NCI-H345 treated with DMSO at 0.1 percent for 48 hours (cell line): ENCODE measurements around the gene SPATA2.

Experiments used
- DNase-seq: peaks from one replicate; lab custom pipeline; 2025; ENCODE audit not compliant: unreplicated experiment; lab: John Stamatoyannopoulos, UW

SPATA2 gene

DNA sequence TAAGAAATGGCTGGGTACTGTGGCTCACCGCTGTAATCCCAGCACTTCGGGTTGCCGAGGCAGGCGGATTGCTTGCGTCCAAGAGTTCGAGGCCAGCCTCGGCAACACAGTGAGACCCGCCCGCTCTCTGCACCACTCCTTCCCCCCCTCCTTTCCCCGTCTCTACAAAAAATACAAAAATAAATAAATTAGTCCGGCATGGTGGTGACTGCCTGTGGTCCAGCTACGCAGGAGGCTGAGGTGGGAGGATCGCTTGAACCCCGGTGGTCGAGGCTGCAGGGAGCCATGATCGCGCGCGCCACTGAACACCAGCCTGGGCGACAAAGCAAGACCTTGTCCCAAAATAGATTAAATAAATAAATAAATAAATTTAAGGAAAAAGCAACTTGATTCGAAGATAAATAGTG, 20.4 kb upstream of the SPATA2 start:
- no peak for DNase-seq

DNA sequence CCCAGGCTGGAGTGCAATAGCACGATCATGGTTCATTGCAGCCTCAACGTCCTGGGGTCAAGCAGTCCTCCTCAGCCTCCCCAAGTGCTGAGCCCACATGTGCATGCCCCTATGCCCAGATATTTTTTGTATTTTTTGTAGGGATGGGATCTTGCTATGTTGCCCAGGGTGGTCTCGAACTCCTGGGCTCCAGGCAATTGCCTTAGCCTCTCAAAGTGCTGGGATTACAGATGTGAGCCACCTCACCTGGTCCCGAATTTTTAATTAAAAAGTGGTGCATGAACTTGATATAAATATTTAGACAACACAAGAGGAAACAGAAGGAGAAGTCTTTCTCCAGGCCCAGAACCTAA, 13.8 kb upstream of the SPATA2 start:
- no peak for DNase-seq

DNA sequence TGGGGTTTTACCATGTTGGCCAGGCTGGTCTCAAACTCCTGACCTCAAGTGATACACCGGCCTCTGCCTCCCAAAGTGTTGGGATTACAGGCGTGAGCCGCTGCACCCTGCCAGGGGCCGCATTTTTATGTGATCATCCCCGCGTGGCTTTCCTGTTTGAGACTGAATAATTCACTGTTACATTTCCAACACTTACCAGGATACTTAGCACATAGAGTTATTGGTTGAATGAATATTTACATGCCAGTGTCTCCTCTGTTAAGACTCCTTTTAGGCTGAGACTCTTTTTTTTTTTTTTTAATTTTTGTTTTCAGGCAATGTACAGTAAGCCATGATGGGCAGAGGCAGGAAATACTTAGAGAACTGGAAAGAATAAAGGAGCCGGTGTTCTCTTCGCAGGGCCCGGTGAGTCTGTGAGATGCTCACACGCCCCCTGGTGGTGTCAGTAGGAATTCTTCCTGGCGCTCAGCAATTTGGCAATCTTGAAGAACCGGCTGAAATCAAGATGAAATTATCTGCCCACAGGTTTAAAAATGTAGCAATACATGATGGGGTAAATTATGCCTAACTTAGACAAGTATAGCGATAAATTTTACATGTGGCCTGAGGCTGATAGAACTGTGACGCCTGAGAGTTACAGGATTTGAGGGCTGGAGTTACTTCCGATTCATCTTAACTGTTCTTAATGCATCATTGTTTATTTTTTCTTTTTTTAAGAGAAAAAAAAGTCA, 13.2 kb upstream of the SPATA2 start:
- peak; percentile 78 for DNase-seq

DNA sequence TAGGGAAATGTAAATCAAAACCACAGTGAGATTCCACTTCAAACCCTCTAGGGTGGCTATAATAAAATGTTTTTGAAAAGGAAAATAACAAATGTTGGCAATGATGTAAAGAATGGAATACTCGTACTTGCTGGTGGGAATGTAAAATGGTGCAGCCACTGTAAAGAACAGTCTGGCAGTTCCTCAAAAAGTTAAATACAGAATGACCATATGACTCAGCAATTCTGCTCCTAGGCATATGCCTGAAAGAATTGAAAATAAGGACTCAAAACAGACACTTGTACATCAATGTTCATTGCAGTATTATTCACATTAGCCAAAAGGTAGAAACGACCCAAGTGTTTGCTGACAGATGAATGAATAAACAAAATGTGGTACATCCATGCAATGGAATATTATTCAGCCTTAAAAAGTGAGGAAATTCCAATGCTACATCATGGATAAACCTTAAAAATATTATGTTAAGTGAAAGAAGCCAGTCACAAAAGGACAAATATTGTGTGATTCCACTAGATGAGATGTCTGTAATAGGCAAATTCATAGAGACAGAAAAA, 10.6 kb upstream of the SPATA2 start:
- DNase-seq: no peak

DNA sequence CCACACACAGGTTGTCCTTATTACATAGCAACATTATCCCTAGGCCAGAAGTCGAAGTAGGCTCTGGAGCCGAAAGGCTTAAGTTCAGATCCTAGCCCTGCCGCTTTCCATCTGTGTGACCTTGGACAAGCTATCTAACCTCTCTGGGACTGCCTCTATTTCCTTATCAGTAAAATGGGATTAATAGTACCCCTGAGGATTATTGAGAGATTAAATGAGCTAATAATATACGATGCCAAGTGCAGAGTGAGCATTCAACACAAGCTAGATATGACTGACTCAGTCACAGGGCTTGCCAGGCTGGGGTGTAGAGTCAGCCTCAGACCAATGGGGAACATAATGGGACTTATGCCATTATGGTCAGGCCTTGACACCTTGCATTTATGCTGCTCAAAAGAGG, 8.9 kb upstream of the SPATA2 start:
- no peak for DNase-seq

DNA sequence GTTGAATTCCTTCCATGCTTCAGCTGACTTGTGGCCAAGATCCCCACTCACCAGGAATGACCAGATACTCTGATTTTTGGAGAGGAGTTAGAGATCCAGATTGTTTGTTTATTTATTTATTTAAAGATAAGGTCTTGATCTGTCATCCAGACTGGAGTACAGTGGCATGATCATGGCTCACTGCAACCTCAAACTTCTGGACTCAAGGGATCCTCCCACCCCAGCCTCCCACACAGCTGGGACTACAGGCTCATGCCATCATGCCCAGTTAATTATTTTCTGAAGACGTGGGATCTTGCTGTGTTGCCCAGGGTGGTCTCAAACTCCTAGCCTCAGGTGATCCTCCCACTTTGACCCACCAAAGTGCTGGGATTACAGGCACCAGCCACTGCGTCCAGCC, 4.1 kb upstream of the SPATA2 start:
- no peak for DNase-seq

DNA sequence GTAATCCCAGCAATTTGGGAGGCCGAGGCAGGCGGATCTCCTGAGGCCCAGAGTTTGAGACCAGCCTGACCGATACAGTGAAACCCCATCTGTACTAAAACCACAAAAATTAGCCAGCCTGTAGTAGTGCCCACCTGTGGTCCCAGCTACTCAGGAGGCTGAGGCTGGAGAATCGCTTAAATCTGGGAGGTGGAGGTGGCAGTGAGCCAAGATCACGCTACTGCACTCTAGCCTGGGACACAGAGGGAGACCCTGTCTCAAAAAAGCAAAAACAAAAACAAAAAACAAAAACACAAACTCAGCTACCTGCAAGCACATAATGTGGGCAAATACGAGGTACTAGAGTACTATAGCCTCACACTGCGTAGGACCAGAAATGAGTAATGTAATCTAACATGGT, 3.7 kb upstream of the SPATA2 start:
- DNase-seq: no peak

DNA sequence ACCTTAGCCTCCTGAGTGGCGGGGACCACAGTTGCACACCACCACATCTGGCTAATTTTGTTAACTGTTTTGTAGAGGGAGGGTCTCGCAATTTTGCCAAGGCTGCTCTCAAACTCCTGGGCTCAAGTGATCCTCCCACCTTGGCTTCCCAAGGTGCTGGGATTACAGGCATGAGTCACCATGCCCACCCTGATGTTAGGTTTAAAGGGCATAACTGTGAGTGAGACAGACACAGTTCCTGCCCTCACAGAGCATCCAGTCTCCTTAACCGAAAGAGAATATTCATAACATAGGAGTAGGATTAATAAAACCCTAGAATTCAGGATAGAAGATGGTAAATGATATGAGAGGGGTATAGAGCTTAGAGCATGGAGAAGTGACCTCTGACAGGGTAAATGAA, 3.1 kb upstream of the SPATA2 start:
- DNase-seq: no peak

DNA sequence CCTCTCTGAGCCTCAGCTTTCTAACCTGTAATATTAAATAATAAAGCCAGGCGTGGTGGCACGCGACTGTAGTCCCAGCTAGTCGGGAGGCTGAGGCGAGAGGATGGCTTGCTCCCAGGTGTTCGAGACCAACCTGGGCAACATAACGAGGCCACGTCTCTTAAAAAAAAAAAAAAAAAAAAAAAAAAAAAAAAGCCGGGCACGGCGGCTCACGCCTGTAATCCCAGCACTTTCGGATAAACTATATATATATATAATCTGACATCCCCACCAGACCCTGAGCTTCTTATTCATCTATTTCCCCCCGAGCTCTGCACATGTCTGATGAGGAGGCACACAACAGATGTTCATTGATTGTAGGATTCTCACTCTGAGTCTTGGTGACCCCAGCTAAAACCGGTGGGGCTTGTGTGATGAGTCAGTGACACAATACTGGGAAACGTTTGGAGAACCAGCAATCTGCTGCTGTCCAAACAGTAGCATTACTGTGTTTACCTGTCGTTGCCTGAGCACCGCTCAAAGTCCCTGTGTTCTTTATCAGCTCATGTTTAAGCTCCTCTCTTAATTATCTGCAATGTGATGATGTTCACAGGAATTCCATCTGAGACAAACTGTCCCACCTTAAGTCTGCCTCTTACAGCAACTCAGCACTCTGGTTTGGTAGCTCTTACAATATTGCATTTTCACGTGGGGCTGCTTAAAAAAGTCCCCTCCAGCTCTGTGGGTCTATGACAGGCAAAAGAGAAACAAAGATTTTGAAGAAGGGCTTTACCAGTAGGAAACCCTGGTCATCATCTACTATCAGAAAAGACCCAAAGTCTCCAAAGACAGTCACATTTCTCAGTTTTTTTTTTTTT, 1.0 kb upstream of the SPATA2 start:
- peak; percentile 45 for DNase-seq

DNA sequence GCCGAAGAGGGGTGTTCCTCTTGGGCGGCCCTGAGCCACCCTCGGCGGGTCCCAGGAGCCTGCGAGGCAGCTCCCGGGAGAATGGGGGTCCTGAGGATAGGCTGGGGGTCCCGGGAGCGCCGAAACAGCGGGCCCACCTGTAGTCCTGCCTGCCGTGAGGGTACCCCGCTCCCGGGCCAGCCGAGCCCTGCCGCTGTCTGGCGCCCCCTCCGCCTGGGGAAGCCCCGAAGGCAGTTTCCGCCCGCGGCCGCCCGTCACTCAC, 280 bp downstream of the SPATA2 start:
- DNase-seq: no peak

DNA sequence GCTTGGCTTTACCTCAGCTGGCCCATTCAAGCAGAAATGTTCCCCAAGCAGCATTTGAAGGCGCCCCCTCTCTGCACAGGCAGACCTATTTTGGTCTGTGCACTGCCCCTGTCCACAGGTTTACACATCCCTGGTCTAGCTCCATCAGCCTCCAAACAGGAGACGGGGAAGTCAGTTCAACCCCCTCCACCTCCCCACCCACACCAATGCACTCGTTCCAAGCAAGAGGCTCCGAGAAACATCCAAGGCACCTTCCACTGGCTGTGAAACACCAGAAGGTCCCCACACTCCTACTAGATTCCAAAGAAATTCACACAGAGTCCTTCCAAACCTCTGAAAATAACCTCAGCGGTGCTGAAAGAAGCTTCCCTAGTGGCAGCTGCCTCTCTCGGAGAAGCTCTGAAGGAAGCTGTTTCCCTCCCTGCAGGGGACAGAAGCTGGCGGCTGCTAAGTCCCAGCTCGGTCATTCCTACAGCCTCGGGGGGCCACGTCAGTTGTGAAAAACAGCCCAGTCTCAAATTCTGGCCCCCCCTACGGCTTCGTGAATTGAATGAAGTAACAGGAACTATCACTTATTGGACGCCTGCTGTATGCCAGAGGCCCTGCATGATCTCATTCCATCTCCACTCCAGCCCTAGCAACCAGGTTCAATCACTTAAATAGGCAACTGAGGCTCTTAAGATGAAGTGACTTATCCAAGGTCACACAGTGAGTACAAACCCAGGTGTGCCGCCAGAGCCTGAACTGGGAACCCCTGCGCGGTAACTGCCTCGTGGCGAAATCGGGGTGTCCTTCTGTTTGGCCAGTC, 815 bp downstream of the SPATA2 start:
- DNase-seq: no peak

DNA sequence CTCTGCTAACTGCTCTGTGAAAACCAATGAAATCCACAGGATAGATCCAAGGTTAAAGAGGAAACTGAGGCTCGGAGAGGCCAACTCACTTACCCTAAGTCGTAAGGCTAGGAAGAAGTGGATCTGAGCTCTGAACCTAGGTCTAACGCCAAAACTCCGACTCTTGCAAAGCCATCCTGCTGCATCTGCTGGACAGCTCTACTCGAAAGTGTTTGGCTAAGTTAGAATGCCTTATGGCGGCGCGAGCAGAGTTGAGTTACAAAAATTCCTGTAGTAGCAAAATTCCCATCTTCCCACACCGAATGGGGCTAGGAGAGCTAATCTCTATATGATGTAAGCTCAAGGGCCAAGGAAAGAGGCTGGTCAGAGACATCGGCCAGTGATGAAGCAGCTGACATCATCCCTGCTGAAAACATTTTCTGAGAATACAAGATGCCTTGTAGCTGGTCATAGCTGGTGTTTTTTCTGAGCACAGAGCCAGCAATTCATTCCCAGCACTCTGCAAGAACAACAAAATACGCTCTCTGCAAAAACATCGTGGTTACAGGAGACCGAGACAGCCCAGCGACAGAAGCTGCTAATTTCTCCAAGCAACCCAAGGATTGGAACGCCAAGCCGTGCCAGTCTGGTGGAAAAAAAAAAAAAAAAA, 1.8 kb downstream of the SPATA2 start:
- DNase-seq: no peak

DNA sequence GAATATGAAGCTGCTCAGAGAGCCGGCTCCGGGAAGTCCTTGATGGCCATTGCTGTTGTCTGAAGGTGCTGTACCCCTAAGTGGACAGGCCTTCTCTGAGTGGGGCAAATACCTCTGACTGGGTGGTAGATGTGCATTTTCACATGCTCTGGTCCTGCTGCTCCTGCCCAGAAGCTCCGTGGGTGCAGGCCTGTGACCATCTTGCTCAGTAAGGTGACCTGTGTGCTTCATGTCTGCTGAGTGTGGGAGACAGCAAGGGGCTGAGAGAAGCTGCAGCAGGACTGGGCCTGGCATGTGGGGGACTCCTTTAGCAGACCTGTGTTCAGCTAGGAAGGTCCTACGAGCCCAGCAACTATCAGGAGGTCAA, 5.0 kb downstream of the SPATA2 start:
- DNase-seq: no peak

DNA sequence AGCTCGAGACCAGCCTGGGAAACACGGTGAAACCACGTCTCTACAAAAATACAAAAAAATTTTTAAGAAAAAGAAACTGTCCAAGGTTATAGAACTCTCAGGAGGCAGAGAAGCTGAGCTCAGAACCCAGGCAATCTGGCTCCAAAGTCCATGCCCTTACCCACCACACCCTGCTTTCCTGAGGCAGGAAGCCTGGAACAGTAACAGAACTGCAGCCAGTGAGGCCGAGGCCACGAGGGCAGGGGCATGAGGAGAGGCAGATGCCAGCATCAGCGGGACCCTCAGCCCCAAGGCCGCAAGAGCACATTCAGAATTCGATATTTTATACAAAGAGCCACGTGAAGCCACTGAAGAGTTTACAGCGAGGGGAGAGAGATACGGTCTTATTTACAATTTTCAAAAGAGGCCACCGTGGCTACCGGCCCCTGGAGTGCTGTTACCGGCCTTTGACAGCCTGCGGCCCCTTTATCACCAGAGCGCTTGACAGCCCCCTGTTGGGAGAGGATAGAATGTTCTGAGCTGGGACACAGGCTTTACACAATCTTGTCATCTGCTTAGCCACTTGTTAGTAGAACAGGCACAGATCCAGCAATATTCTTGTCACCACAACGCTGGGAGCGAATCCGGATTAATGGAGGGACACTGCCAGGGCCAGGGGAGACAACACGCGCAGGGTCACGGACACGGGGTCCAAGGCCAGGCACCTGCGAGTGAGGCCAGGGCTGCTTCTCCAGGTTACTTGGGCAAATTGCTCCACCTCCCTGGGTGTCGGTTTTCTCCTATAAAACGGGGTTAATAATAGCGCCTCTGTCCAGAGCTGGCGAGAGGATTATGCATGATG, 5.6 kb downstream of the SPATA2 start:
- no peak for DNase-seq

DNA sequence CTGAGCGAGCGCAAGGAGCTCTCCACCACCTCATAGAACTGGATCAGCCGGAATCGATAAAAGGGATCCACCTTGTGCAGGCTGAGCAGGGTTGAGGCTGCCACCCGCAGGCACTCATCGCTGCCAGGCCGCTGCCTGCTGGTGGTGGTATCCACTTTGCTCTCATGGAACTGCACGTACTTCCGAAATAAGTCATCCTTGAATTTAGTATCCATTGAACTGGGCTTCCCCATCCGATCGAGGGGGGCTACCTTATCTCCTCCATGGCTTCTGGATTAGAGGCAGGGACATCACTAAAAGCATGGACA, 7.1 kb downstream of the SPATA2 start:
- no peak for DNase-seq

DNA sequence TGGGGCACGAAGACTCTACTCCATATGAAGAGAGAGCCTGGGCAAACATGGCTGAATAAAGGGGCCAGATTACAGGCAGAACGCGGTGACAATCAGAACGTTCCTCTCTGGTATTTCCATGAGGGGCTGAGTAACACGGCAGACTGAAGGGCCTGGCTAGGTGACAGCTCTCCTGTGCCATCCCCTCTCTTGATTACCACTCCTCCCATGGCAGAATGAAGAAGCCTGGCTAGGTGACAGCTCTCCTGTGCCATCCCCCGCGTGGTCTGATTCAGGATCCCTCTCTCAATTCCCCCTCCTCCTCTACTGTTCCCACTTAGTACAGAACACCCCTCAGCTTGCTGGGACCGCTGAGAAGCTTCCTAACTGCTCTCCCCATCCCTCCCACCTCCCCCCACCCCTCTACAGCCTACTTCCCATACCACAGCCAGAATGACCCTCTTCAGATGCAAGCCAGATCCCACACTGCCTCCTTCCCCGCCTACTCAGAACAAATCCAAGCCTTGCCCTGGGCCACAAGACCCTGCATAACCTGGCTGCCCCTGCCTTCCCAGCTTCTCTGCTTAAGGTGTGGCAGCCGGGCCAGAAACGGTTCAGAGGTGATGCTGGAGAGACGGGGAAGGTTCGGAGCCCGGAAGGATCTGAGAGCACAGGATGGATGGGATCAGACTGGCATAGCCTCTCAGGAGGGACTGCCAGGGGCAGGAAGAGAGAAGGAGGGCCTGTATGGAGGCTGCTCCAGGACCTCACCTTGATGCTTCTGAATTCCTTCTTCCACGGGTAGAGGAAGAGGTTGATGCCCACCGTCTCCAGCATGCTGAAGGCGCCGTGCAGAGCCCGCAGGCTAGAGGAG, 7.7 kb downstream of the SPATA2 start:
- no peak for DNase-seq

DNA sequence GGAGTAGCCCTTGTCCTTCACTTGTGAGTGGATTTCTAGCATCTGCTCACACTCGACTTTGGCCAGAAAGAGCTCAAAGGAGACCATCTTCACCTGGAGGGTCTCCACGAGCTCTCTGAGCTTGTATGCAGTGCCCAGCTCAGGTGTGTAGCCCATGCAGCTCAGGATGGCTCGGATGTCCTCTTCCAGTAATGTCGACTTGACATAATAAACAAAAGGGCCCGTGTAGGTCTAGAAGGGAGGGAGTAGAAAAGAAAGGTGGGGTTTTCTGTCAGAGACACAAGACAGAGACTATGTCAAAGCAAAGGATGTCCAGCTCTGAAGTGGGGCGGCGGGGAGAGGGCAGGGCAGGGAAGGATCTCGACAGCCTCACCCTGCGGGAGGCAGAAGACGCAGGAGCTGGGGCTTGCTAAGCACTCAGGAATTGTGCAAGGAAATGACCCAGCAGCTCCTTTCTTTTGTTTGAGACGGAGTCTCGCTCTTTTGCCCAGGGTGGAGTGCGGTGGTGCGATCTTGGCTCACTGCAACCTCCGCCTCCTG, 8.6 kb downstream of the SPATA2 start:
- DNase-seq: no peak

DNA sequence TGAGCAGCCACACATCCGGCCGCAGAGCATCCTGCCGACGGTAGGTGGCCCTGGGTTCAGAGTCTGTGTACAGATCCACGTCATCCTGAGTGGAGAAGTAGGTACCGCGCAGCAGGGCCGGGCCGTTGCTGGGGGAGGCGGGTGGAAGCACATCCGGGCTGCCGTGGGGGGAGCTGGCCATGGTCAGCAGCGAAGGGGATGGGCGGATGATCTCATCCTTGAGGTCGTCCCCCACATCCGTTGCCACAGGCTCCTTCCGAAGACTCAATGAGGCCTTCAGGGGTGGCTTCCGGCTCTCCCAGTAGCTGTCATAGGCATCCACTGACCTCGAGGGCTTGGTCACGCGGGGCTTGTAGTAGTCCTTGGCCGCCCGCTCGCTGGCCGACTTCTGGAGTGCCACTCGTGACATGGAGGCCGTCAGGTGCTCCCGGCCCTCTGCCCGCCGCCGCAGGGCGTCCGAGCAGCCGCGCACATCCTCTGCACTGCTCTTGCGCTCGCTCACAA, 9.2 kb downstream of the SPATA2 start:
- DNase-seq: no peak

DNA sequence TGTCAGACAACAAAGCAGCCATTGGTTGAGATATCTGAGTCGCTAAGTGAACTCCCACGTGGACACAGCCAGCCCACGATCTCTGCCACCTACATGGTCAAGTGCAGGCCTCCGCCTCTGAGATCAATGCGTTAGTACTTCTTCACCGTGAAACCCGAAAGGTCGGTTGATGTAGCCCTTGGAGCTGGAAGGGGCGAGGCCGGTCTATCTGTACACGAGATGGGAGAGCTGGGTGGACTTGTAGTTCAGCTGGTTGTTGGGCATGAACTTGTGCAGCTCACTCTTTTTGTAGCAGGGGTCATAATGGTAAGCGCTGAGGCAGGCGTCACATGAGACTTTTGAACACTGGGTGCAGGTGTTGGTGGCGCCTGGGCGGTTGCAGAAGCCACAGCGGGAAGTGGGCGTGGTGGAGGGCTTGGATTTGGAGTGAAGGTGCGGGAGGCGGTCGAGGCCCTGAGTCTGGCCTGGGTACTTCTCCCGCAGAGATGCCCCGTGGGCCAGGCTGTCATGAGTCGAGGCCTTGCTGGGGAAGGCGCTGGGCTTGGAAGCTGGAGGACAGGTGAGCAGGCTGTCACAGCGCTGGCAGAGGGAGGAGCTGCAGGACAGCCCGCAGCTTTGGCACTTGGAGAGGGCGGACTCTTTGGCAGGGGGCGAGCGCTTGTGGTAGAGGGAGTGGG, 9.8 kb downstream of the SPATA2 start:
- DNase-seq: no peak
